Activated T-helper 1 cell treated with anti-CD3 and anti-CD28 coated beads, Interleukin-2, amount 50 U/mL, for 16 hours (primary cell): ENCODE measurements around the gene NOP16.
A peak's percentile ranks its signal among the peaks of the same experiment; 100 is the strongest.

Experiments used
- DNase-seq, 2 donors: peaks; one replicate each; pipeline ENCODE4 v3.0.0-alpha.2; 2020; ENCODE audit warnings: low read depth in 1 of 2, low spot score in 1 of 2

NOP16 gene

GRCh38 chr5:176361437-176362232, 26.8 kb downstream of the NOP16 start, which contains the start of gene KIAA1191:
TSS of gene KIAA1191 (minus strand) at chr5:176361764. CDS start at chr5:176359508, 2,256 bp downstream.
- DNase-seq, result peak; percentile 86 to 92

DNA sequence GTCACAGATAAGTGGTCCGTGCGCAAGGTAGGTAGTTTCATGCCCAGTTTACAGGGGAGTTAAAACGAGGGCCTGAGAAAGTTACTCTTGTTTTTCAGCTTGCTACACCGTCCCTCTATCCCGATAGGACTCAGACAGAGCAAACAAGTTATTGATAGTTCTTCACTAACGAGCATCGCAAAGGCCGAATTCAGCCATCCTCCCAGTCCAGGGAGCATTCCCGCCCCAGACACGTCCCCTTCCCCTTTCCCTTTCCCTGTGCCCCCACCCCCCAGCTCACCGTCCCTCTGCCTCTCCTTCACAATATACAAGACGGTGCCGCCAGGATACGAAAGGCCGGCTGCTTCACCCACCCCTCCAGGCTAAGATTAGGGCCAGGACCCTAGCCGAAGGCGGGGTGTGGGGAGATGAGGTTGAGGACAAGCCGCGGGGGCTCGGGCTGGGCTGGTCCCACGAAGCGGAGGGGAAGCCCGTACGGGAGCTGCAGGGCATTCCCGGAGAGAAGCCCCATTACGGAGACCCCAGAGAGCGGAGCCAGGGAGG, 27.4 kb downstream of the NOP16 start:
- no peak for DNase-seq

GRCh38 chr5:176359658-176360057, 28.7 kb downstream of the NOP16 start:
- DNase-seq, result no peak

DNA sequence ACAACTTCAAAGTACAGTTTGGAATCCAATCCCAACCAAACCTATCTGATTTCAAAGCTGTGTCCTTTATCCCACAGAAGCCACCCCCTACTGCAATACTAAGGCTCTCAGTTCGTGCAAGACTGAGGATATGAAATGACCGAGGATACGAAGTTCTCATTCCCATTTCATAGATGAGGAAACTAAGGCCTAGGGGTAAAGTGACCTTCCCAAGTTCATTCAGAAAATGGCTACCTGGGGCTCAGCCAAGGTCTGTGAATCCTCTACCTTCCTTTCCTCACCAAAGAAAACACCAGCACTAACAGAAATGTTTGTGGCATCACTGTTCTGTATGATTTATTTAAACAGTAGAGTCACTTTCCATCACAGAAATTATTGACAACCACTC, 32.2 kb downstream of the NOP16 start:
- DNase-seq, result no peak

GRCh38 chr5:176355400-176356178, 32.8 kb downstream of the NOP16 start:
- DNase-seq, result no peak

DNA sequence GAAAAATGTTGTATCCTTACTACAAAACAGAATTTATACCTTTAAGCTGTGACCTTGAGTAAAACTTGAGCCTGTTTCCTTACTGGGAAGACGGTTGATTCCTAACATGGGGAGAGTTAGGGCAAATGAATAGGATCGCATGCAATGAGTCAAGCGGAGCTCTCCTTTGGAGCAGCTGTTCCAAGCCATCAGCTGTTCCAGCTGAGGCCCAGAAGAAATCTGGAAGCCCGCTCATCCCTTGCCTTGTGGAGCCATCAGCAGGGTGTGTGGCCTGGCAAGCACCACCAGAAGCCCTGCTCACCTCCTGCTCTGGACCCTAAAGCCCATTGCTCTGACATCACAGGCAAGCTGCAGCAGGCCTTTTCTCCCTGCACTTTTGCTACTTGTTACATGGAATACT, 34.9 kb downstream of the NOP16 start:
- no peak for DNase-seq

- no peak for DNase-seq
These were observed 36.1 kb downstream of the NOP16 start for GRCh38 chr5:176352116-176352878.

- no peak for DNase-seq
These were observed 38.0 kb downstream of the NOP16 start for GRCh38 chr5:176350416-176350815.

GRCh38 chr5:176342766-176343458, 45.5 kb downstream of the NOP16 start:
- DNase-seq, result no peak

DNA sequence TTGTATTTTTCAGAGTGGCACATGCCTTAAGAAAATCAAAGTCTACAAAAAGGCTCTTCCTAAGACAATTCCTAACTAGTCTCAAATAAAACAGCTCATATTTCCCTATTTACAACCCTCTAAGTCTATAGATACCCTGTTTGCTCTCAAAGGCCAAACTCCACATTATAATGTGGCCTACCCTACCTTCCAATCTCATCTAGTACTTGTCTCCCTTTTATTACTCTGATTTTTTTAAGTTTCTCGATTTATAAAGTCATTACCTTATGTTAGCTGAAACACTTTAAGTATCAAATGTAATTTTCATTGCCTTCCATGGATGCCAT, 46.3 kb downstream of the NOP16 start:
- DNase-seq, result no peak

GRCh38 chr5:176341325-176342157, 46.9 kb downstream of the NOP16 start:
- DNase-seq, result no peak

GRCh38 chr5:176339304-176339703, 49.1 kb downstream of the NOP16 start:
- no peak for DNase-seq

- DNase-seq, result no peak
These were observed 50.5 kb downstream of the NOP16 start for GRCh38 chr5:176337913-176338312.

DNA sequence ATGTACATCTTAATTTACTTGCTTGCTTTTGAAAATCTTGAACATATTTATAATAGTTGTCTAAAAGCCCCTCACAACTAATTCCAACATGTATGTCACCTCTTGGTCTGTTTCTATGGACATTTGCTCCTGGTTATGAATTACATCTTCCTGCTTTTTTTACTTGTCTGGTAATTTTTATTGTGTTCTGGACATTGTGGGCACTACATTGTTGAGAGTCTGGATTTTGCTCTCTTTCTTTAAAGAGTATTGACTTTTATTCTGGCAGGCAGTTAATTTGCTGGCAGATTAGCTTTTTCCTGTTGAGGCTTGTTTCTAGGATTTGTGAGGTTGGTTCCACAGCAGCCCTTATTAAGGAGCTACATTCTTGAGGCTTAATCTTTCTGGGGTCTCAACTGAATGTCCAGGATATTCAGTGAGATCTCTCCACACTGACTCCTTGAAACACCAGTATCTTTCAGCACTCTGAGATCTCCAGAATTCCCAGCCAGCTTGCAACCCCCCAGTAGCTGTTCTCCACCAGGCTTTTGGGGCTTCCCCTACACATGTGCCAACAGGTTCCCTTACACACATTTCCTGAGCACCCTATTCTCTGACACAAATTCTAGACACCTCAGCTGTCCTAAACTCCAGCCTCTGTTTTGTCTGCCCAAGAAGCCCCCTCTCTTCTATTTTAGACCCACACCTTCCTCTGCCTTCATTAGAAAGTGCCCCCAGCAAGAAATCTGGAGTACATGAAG, 54.2 kb downstream of the NOP16 start:
- no peak for DNase-seq
